Right lobe of liver (tissue), 4 donors: Measurements from ENCODE around the gene PIM3.

Experiments used
- CTCF ChIP-seq, 4 donors: fragments of 200-600 bp in 3 of 4; fragments of 450-650 bp in 1 of 4; IDR thresholded peaks; one replicate each; pipeline versions ENCODE4 v1.5.1 to v1.8.0; 2016 to 2022; ENCODE audit warnings: antibody characterized with exemption in 4 of 4, mild to moderate bottlenecking in 2 of 4
- POLR2A ChIP-seq: fragments of 450-650 bp; IDR thresholded peaks from one replicate; pipeline ENCODE4 v1.6.1; 2017; ENCODE audit warnings: antibody characterized with exemption, mild to moderate bottlenecking
- donor health status: DM: no; HTN: no; CAD: no.
- donor health status: DM: no; HTN: no; CAD: no.
- donor health status: DM: no; HTN: yes; CAD: no.

GRCh38 chr22:49913026-49913425 lies 47.5 kb upstream of the PIM3 start:
- TF ChIP-seq CTCF (IDR thresholded peaks at IDR 0.05) (no peak), POLR2A (no peak)
